ENCODE results near the gene RRBP1. TPM values are rescaled to one million over a fixed set of nuclear protein-coding genes. Genes with fewer than 3 reads are reported as not detected.

RRBP1 gene
- total RNA-seq, 2 experiments from 2014 or later = 55.7 to 59.6 TPM

GRCh38 chr20:17634661-17635331 lies 47.2 kb downstream of the RRBP1 start:
- Mint-ChIP-seq H3K27ac (no peak overlapping the region), H3K4me3 (no peak overlapping the region), H3K27me3 (no peaks in the 10 kb centered on the region), H3K4me1 (no peaks in the 10 kb centered on the region), H3K9me3 (ENCODE audit: low read depth) (no peaks in the 10 kb centered on the region), H3K36me3 (peaks cover 8% of the 10 kb centered on the region)
- ATAC-seq (no peak), DNase-seq (no peak)
- CTCF ChIA-PET = no interaction called here

GRCh38 chr20:17633850-17634500 lies 48.1 kb downstream of the RRBP1 start:
- Mint-ChIP-seq H3K4me1 (no peaks in the 10 kb centered on the region), H3K36me3 (peaks cover 8% of the 10 kb centered on the region), H3K27ac (no peak overlapping the region), H3K27me3 (no peaks in the 10 kb centered on the region), H3K9me3 (ENCODE audit: low read depth) (no peaks in the 10 kb centered on the region), H3K4me3 (no peak overlapping the region)
- DNase-seq = no peak
- ATAC-seq = no peak
- CTCF ChIA-PET = interaction anchor here (0.6 kb wide), 1 partner anchor 361 kb away, joined by 4 read pairs; no protein-coding TSS in a partner anchor

DNA sequence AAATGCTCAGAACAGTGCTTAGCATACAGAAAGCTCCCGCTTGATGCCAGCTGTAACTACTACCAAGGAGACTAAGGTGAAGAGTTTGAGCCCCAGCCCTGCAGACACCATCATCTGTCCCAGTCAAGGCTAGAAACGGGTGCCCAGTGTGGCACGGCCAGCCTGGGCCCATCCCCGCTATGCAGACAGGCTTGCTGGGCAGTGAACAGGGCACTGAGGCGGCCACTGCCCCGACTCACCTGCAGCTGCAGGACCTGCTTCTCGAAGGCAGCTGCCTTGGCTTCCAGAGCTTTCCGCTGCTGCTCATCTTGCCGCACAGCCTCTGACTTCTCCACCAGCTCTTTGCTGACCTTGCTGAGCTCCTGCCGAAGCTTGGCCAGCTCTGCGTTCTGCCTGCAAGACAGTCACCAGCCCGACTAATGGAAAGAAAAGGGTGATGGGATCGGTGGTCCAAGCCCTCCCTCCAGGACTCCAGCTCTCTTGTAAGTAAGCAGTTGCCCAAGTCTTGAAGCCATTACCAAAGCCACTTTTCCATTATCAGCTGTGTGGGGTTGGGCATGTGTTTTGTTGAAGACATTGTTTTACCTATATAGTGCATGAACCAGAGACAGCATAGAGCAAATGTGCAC lies 48.7 kb downstream of the RRBP1 start:
- Mint-ChIP-seq H3K4me1 (no peaks in the 10 kb centered on the region), H3K36me3 (peaks cover 8% of the 10 kb centered on the region), H3K9me3 (ENCODE audit: low read depth) (no peaks in the 10 kb centered on the region), H3K4me3 (no peak overlapping the region), H3K27ac (no peak overlapping the region), H3K27me3 (no peaks in the 10 kb centered on the region)
- CTCF ChIA-PET = interaction anchor here (0.6 kb wide), 2 partner anchors 55 to 362 kb away, joined by 4 read pairs; no protein-coding TSS in a partner anchor
- DNase-seq (no peak), ATAC-seq (no peak)

DNA sequence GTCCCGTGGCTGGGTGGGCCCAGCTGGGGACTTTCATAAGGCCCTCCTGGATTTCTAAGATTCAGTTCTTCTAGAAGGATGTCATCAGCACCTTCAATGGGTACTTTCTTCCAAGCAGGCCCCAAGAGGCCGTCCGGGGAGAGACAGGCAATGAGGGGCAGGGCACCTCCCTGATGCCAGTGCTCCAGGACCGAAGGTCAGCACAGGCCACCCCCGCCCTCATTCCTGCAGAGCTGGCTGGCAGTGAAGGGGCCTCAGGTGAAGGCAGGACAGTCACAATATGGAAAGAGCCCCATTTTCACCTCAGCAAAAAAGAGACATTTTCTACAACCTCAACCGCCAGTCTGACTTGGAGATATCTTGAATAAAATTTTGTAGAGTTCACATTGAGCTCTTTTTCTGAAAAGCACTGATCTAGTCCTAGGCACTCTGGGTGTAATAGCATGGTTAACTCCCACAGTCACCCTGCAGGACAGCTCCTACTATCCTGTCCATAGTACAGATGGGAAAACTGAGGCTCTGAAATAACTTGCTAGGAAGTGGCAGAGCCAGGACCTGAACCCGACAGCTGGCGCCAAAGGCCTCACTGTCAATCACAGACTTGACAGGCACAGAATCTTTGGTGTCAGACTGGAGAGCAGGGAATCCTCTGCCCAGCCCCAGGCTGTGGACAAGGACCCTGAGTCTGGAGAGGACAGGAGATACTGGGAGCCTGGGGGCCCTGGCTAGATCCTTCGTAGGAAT lies 50.3 kb downstream of the RRBP1 start:
- H3K4me3 Mint-ChIP-seq = no peak overlapping the region

DNA sequence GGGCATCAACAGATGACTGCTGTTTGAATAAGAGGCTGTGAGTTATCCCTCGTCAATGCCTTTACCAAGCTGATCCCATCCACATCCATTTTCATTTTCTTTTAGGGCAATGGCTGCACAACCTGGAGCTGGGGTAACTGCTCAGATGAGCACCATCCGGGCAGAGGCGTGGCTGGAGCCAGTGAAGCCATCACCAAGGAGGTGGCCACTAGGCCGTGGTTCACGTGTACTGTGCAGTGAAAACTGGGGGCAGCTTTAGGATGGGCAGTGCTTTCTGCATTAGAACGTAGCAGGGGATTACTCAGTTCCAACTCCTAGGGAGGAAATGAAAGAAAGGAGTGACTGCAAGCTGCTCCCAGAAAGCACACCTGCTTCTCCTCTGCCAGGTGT lies 51.2 kb downstream of the RRBP1 start:
- no peak for ATAC-seq
- no peak for DNase-seq
- CTCF ChIA-PET = interaction anchor here (0.9 to 1.0 kb wide), 2 partner anchors 17 to 50 kb away, joined by 3 read pairs; no protein-coding TSS in a partner anchor
- Mint-ChIP-seq H3K27ac (no peak overlapping the region), H3K27me3 (no peaks in the 10 kb centered on the region), H3K4me1 (no peaks in the 10 kb centered on the region), H3K4me3 (no peak overlapping the region), H3K9me3 (ENCODE audit: low read depth) (no peaks in the 10 kb centered on the region), H3K36me3 (peaks cover 8% of the 10 kb centered on the region)

More for the DNA sequence above, 50.3 kb downstream of the RRBP1 start:
- H3K9me3 Mint-ChIP-seq (ENCODE audit: low read depth) = no peaks in the 10 kb centered on the region
- H3K27ac Mint-ChIP-seq = no peak overlapping the region
- H3K36me3 Mint-ChIP-seq = peaks cover 8% of the 10 kb centered on the region
- CTCF ChIA-PET = no interaction called here
- H3K27me3 Mint-ChIP-seq = no peaks in the 10 kb centered on the region
- ATAC-seq = no peak
- H3K4me1 Mint-ChIP-seq = no peaks in the 10 kb centered on the region
- no peak for DNase-seq

- no peak for ATAC-seq
- Mint-ChIP-seq H3K4me1 (no peaks in the 10 kb centered on the region), H3K4me3 (no peak overlapping the region), H3K27me3 (no peaks in the 10 kb centered on the region), H3K36me3 (peaks cover 8% of the 10 kb centered on the region), H3K27ac (no peak overlapping the region), H3K9me3 (ENCODE audit: low read depth) (no peaks in the 10 kb centered on the region)
- CTCF ChIA-PET = interaction anchor here (0.9 to 1.0 kb wide), 2 partner anchors 17 to 50 kb away, joined by 3 read pairs; no protein-coding TSS in a partner anchor
- no peak for DNase-seq
Observed at GRCh38 chr20:17630151-17630805, 51.8 kb downstream of the RRBP1 start.

- no peak for DNase-seq
- H3K27me3 Mint-ChIP-seq = no peaks in the 10 kb centered on the region
- H3K4me1 Mint-ChIP-seq = no peaks in the 10 kb centered on the region
- ATAC-seq = no peak
- H3K4me3 Mint-ChIP-seq = no peak overlapping the region
- CTCF ChIA-PET = no interaction called here
- H3K9me3 Mint-ChIP-seq (ENCODE audit: low read depth) = no peaks in the 10 kb centered on the region
- no peak overlapping the region for H3K27ac Mint-ChIP-seq
- peaks cover 8% of the 10 kb centered on the region for H3K36me3 Mint-ChIP-seq
Observed at GRCh38 chr20:17629678-17630089, 52.4 kb downstream of the RRBP1 start.

DNA sequence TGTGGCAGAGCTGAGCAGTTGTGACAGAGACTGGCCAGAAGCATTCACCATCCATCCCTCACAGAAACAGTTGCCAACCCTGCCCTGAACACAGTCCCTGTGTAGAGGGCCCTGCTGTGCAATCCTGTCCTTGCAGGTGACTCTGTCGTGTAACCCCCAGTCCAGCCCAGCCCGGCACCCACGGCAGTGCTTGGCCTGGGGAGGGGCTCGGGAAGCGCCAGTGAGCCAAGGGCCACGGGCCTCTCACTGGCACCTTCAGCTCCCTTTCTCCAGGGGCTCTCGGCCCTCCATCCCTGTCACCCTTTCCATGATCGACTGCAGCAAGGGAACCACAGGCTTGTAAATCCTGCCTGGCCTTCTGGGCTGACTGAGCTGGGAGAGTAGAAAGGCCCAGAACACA lies 53.0 kb downstream of the RRBP1 start:
- Mint-ChIP-seq H3K27me3 (no peaks in the 10 kb centered on the region), H3K27ac (no peak overlapping the region), H3K36me3 (peaks cover 8% of the 10 kb centered on the region), H3K4me1 (no peaks in the 10 kb centered on the region), H3K4me3 (no peak overlapping the region), H3K9me3 (ENCODE audit: low read depth) (no peaks in the 10 kb centered on the region)
- DNase-seq = no peak
- ATAC-seq = no peak
- CTCF ChIA-PET = interaction anchor here (1.3 kb wide), 1 partner anchor 24 kb away, joined by 3 read pairs; no protein-coding TSS in a partner anchor

DNA sequence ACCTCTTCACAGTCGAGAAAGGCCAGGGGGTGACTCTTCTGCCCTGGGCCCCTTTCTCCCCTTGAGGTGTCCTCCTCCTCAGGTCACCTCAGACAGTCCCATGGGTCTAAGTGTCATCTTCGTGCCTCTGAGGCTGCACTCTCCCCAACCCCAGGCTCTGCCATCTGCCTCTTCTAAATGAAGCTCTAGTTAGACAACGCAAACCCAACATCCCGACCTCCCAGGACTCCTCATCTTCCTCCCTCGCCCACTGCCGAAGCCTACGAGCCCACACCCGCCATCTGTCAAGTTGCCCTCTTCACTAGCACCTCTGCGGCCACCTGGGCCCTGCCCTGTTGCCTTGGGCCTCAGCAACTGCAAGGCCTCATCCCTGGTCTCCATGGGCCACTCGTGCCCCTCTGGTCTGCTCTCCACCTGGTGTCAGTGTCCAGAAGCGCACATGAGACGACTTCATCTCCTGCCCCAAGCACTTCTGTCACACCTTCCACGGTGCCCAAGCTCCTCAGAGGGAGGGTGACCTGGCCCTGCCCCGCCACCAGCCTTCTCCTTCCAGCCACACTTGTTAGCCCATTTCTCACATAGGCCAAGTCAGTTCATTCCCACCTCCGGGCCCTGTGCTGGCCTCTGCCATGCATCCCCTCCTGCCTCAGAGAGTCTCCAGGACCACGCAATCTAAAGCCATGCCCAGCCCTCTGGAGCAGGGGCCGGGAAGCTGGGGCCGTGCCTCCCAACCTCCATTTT lies 53.8 kb downstream of the RRBP1 start:
- no peak overlapping the region for H3K4me3 Mint-ChIP-seq
- no peaks in the 10 kb centered on the region for H3K27me3 Mint-ChIP-seq
- CTCF ChIA-PET = interaction anchor here (1.3 kb wide), 1 partner anchor 25 kb away, joined by 3 read pairs; no protein-coding TSS in a partner anchor
- H3K27ac Mint-ChIP-seq = no peak overlapping the region
- no peak for DNase-seq
- no peaks in the 10 kb centered on the region for H3K9me3 Mint-ChIP-seq (ENCODE audit: low read depth)
- ATAC-seq = no peak
- H3K36me3 Mint-ChIP-seq = peaks cover 4% of the 10 kb centered on the region
- H3K4me1 Mint-ChIP-seq = no peaks in the 10 kb centered on the region

DNA sequence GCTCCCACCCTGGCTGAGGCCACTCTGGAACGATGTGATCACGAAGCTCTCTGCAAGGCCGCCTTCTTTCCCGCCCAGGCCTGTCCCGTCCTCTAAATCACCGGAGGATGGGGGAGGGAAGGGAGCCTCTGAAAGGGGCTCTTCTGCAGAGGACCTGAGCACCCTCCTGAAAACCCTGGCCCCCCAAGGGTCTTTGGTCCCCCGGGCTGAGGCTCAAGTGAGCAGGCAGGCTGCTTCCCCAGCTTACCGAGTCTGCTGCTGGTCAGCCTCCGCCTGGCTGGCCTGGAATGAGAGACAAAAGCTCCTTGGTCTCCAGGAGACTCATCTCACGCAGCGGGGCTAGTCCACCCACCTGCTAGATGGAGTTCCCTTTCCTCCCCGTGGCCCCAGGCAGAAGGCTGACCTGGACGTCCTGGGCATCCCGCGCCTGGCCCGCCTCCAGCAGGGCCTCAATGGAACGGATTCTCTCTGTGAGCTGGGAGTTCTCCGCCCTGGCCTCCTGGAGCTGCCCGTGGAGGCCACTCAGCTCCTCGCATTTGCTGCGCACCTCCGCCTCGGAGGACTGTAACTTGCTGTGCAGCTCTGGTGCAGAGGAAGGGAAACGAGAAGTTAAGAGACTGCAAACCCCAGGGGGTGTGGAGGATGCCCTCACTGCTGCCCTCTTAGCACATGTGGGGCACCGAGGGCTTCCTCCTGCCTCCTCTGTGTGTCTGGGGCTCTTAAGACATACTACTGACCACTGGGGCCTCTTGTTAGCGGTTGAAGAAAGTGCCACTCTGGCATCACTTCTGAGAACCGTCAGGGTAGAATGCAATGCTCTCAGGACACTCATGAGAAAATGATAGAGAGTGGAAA lies 54.7 kb downstream of the RRBP1 start:
- CTCF ChIA-PET = interaction anchor here (0.8 to 1.3 kb wide), 3 partner anchors 8 to 91 kb away, joined by 3 read pairs; no protein-coding TSS in a partner anchor
- Mint-ChIP-seq H3K4me1 (no peaks in the 10 kb centered on the region), H3K9me3 (ENCODE audit: low read depth) (no peaks in the 10 kb centered on the region), H3K27me3 (no peaks in the 10 kb centered on the region), H3K36me3 (peaks cover 3% of the 10 kb centered on the region), H3K27ac (no peak overlapping the region), H3K4me3 (no peak overlapping the region)
- DNase-seq (no peak), ATAC-seq (no peak)

DNA sequence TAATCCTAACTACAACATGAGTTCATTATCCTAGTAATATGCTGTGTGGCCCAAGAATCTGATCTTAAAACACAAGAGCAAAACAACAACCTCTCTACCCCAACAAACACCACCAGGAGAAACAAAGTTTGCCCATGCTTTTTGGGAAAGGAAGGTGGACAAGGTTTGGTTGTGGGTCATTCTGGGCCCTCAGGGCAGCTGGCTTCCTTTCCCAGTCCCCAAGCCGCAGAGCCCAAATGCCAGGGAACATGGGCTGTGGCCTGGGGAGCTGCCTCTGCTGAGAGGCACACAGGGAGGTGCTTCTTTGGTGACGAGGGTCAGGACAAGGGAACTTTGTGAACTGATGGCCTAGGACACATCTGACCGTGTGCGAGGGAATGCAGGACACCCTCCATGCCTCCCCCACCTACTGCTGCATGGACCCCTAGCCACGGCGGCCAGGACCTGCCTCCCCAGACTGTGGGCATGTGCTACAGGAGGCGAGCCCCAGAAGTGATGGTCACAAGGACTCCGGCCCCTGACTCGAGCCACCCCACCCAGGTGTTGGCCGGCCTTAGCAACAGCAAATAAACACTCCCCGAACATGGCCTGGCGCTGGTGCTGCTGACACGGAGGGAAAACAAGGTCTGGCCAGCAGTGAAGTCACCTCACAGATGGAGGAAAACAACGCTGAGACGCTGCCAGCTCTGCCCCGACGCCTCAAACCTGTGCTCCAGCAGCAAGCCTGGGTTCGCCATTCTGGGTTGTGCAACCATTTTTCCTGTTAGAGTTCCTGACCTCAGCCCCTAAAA lies 55.6 kb downstream of the RRBP1 start:
- ATAC-seq (no peak), DNase-seq (no peak)
- Mint-ChIP-seq H3K4me1 (no peaks in the 10 kb centered on the region), H3K27me3 (no peaks in the 10 kb centered on the region), H3K36me3 (peaks cover 2% of the 10 kb centered on the region), H3K27ac (no peak overlapping the region), H3K4me3 (no peak overlapping the region), H3K9me3 (ENCODE audit: low read depth) (no peaks in the 10 kb centered on the region)
- CTCF ChIA-PET = interaction anchor here (0.8 to 1.1 kb wide), 2 partner anchors 9 to 90 kb away, joined by 3 read pairs; no protein-coding TSS in a partner anchor
